Lower lobe of right lung (tissue), 2 donors: ENCODE data around the gene GATA3. TPM values are rescaled to one million over a fixed set of nuclear protein-coding genes. Genes with fewer than 3 reads are reported as not detected.
"Not testable (repeated sequence)": the region's sequence is repeated elsewhere in the genome, so short reads cannot be mapped to it uniquely, and the experiment has no call there.

Experiments used
- ATAC-seq, 2 donors: fragments of 200-7000 bp; cut with Tn5 transposase; one replicate each; pipeline ENCODE4 v1.9.1; 2020 to 2022; ENCODE audit warnings: mild to moderate bottlenecking in 2 of 2, moderate library complexity in 2 of 2
- DNase-seq: peaks from one replicate; pipeline ENCODE4 v3.0.0-alpha.2; 2020
- H3K27ac ChIP-seq: fragments of 200-600 bp; one replicate; pipeline ENCODE4 v1.8.0; 2022
- H3K27me3 ChIP-seq: fragments of 200-600 bp; one replicate; pipeline ENCODE4 v1.8.0; 2022; ENCODE audit warnings: low read depth
- H3K36me3 ChIP-seq: fragments of 200-600 bp; one replicate; pipeline ENCODE4 v1.8.0; 2022; ENCODE audit warnings: mild to moderate bottlenecking
- H3K4me1 ChIP-seq: fragments of 200-600 bp; one replicate; pipeline ENCODE4 v1.8.0; 2022
- H3K4me3 ChIP-seq: fragments of 200-600 bp; one replicate; pipeline ENCODE4 v1.8.0; 2022; ENCODE audit warnings: mild to moderate bottlenecking
- H3K9me3 ChIP-seq: fragments of 200-600 bp; one replicate; pipeline ENCODE4 v1.8.0; 2022
- CTCF ChIP-seq: fragments of 200-600 bp; IDR thresholded peaks from one replicate; pipeline ENCODE4 v1.8.0; 2022; ENCODE audit warnings: antibody characterized with exemption, mild to moderate bottlenecking
- intact Hi-C: fragments of 100-400 bp; cut with DNase I; formaldehyde crosslinking; loops from one replicate; pipeline ENCODE4 v1.11.0; 2022
- total RNA-seq: library from RNA; stranded (reverse); fragmentation: NEBNext Ultra II Directional; extraction: Animal tissue kit (Norgen Biotek cat#: 25700); gene quantifications from one replicate; pipeline ENCODE4 v1.2.1, GENCODE V29; 2021
- donor health status: DM: no; HTN: yes; CAD: no; lungs with severe emphysema.

Gene GATA3
- total RNA-seq, 1 donor from 2014 or later = 4.6 TPM

- ATAC-seq = no peak
- Histone ChIP-seq H3K27ac (no peak overlapping the region), H3K36me3 (peaks cover 45% of the 10 kb centered on the region), H3K4me3 (no peak overlapping the region), H3K9me3 (no peaks in the 10 kb centered on the region), H3K4me1 (no peaks in the 10 kb centered on the region), H3K27me3 (no peaks in the 10 kb centered on the region)
- intact Hi-C loops = no loop called here
- no peak for TF ChIP-seq CTCF
- no peak for DNase-seq
These were observed 39.8 kb upstream of the GATA3 start for GRCh38 chr10:8014649-8015048.

DNA sequence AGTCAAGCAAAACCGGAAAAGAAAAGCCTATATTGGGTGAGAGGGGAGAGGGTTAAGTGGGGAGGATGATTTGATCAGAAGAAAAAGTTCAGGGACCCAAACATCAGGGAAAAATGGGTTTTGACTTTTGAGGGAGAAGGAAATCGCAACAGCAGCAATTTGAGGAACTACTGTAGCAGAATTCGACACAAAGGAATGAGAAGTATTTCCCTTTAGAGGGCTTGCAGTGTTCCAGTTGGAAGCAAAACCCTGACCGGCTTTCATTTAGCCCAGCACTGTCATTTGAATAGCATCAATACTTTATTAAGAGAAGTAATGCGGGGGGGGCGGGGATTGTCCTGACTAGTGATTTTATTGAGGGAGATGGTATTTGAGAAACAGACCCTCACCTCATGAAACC is 37.2 kb upstream of the GATA3 start:
- H3K9me3 ChIP-seq = no peaks in the 10 kb centered on the region
- no peak for TF ChIP-seq CTCF
- H3K27me3 ChIP-seq = no peaks in the 10 kb centered on the region
- intact Hi-C loops = no loop called here
- peaks cover 21% of the 10 kb centered on the region for H3K36me3 ChIP-seq
- ATAC-seq (no peak), DNase-seq (no peak)
- H3K27ac ChIP-seq = no peak overlapping the region
- H3K4me3 ChIP-seq = no peak overlapping the region
- H3K4me1 ChIP-seq = no peaks in the 10 kb centered on the region

- intact Hi-C loops = no loop called here
- Histone ChIP-seq H3K9me3 (no peaks in the 10 kb centered on the region), H3K4me3 (no peak overlapping the region)
These were observed 31.2 kb upstream of the GATA3 start for GRCh38 chr10:8023321-8023720.

GRCh38 chr10:8023851-8024250 is 30.6 kb upstream of the GATA3 start:
- intact Hi-C loops = no loop called here
- DNase-seq = no peak
- H3K27me3 ChIP-seq = peaks cover 9% of the 10 kb centered on the region
- no peak for TF ChIP-seq CTCF
- no peak for ATAC-seq
- H3K9me3 ChIP-seq = no peaks in the 10 kb centered on the region
- H3K4me1 ChIP-seq = no peaks in the 10 kb centered on the region
- no peak overlapping the region for H3K27ac ChIP-seq
- no peak overlapping the region for H3K4me3 ChIP-seq
- no peaks in the 10 kb centered on the region for H3K36me3 ChIP-seq

More at GRCh38 chr10:8023321-8023720, 31.2 kb upstream of the GATA3 start:
- TF ChIP-seq CTCF = no peak
- no peak for DNase-seq
- Histone ChIP-seq H3K36me3 (no peaks in the 10 kb centered on the region), H3K4me1 (no peaks in the 10 kb centered on the region), H3K27me3 (peaks cover 9% of the 10 kb centered on the region), H3K27ac (no peak overlapping the region)
- ATAC-seq = no peak

GRCh38 chr10:8026349-8027259 is 27.9 kb upstream of the GATA3 start:
- H3K27ac ChIP-seq = no peak overlapping the region
- no peaks in the 10 kb centered on the region for H3K9me3 ChIP-seq
- TF ChIP-seq CTCF = no peak
- no peaks in the 10 kb centered on the region for H3K4me1 ChIP-seq
- no peaks in the 10 kb centered on the region for H3K36me3 ChIP-seq
- peaks cover 29% of the 10 kb centered on the region for H3K27me3 ChIP-seq
- intact Hi-C loops = no loop called here
- ATAC-seq = no peak
- no peak for DNase-seq
- H3K4me3 ChIP-seq = no peak overlapping the region

- peaks cover 18% of the 10 kb centered on the region for H3K4me1 ChIP-seq
- intact Hi-C loops, ATAC-seq, H3K27ac ChIP-seq, H3K9me3 ChIP-seq, H3K36me3 ChIP-seq, DNase-seq, H3K4me3 ChIP-seq: not testable (repeated sequence)
- peaks cover 71% of the 10 kb centered on the region for H3K27me3 ChIP-seq
These were observed 23.3 kb upstream of the GATA3 start for GRCh38 chr10:8031211-8031610.
